ENCODE results near the gene GPHB5.

- TF ChIP-seq GATA2 (IDR thresholded peaks at IDR 0.05; ENCODE audit: low read depth, low read length) (no peak), GATA3 (IDR thresholded peaks at IDR 0.05; ENCODE audit: low read depth, low read length) (no peak)
Observed at GRCh38 chr14:63318835-63319234, at the start of gene GPHB5.
